IPS-15b (cell line): ENCODE measurements around the gene TNNT1.
A peak's percentile ranks its signal among the peaks of the same experiment; 100 is the strongest.

Experiments
- H3K27me3 ChIP-seq: one replicate; pipeline ENCODE4 v1.6.1; 2013; ENCODE audit warnings: low read length; ENCODE audit not compliant: control insufficient read depth, insufficient read depth
- H3K36me3 ChIP-seq: one replicate; pipeline ENCODE4 v1.6.1; 2013; ENCODE audit warnings: low read length; ENCODE audit not compliant: control insufficient read depth, insufficient read depth
- H3K4me1 ChIP-seq: one replicate; pipeline ENCODE4 v1.6.1; 2013; ENCODE audit warnings: mild to moderate bottlenecking, low read length; ENCODE audit not compliant: control insufficient read depth, insufficient read depth
- H3K4me3 ChIP-seq: one replicate; pipeline ENCODE4 v1.5.1; 2013; ENCODE audit warnings: low read depth, low read length
- H3K9ac ChIP-seq: one replicate; pipeline ENCODE4 v1.6.1; 2013; ENCODE audit warnings: low read depth, mild to moderate bottlenecking, low read length
- H3K9me3 ChIP-seq: one replicate; pipeline ENCODE4 v1.6.1; 2013; ENCODE audit warnings: mild to moderate bottlenecking, low read length; ENCODE audit not compliant: control insufficient read depth, insufficient read depth

TNNT1 gene

GRCh38 chr19:55089342-55089944 lies 59.6 kb downstream of the TNNT1 start:
- H3K9ac ChIP-seq, result no peak overlapping the region
- no peak overlapping the region for H3K4me3 ChIP-seq
- peaks cover 11% of the 10 kb centered on the region for H3K36me3 ChIP-seq

GRCh38 chr19:55088543-55089341 lies 60.3 kb downstream of the TNNT1 start:
- Histone ChIP-seq H3K9me3 (no peaks in the 10 kb centered on the region), H3K27me3 (peaks cover 24% of the 10 kb centered on the region), H3K4me1 (peaks cover 7% of the 10 kb centered on the region), H3K9ac (no peak overlapping the region), H3K4me3 (no peak overlapping the region), H3K36me3 (peaks cover 11% of the 10 kb centered on the region)

More at GRCh38 chr19:55089342-55089944, 59.6 kb downstream of the TNNT1 start:
- Histone ChIP-seq H3K4me1 (peaks cover 7% of the 10 kb centered on the region), H3K9me3 (no peaks in the 10 kb centered on the region), H3K27me3 (peaks cover 19% of the 10 kb centered on the region)

- peak overlapping the region; percentile 67 for H3K4me3 ChIP-seq
- no peaks in the 10 kb centered on the region for H3K9me3 ChIP-seq
- peaks cover 24% of the 10 kb centered on the region for H3K27me3 ChIP-seq
- H3K4me1 ChIP-seq, result peaks cover 7% of the 10 kb centered on the region
- H3K36me3 ChIP-seq, result peaks cover 11% of the 10 kb centered on the region
- H3K9ac ChIP-seq, result no peak overlapping the region
Measured at GRCh38 chr19:55088021-55088451, 61.0 kb downstream of the TNNT1 start.

- Histone ChIP-seq H3K36me3 (peaks cover 11% of the 10 kb centered on the region), H3K9ac (no peak overlapping the region), H3K9me3 (no peaks in the 10 kb centered on the region), H3K4me1 (peaks cover 7% of the 10 kb centered on the region), H3K4me3 (peak overlapping the region; percentile 67), H3K27me3 (peaks cover 24% of the 10 kb centered on the region)
Measured at GRCh38 chr19:55087542-55087901, 61.5 kb downstream of the TNNT1 start.

GRCh38 chr19:55086730-55087541 lies 62.1 kb downstream of the TNNT1 start:
- peak overlapping the region; percentile 67 for H3K4me3 ChIP-seq
- H3K9me3 ChIP-seq, result no peaks in the 10 kb centered on the region
- H3K4me1 ChIP-seq, result peaks cover 7% of the 10 kb centered on the region
- no peak overlapping the region for H3K9ac ChIP-seq
- peaks cover 11% of the 10 kb centered on the region for H3K36me3 ChIP-seq
- H3K27me3 ChIP-seq, result peaks cover 24% of the 10 kb centered on the region

GRCh38 chr19:55085923-55086715 lies 62.9 kb downstream of the TNNT1 start:
- H3K27me3 ChIP-seq, result peaks cover 24% of the 10 kb centered on the region
- H3K36me3 ChIP-seq, result peaks cover 6% of the 10 kb centered on the region
- H3K9me3 ChIP-seq, result no peaks in the 10 kb centered on the region
- H3K4me1 ChIP-seq, result peaks cover 4% of the 10 kb centered on the region
- peak overlapping the region; percentile 67 for H3K4me3 ChIP-seq
- no peak overlapping the region for H3K9ac ChIP-seq

- Histone ChIP-seq H3K4me3 (no peak overlapping the region), H3K27me3 (peaks cover 29% of the 10 kb centered on the region), H3K9me3 (no peaks in the 10 kb centered on the region), H3K4me1 (peaks cover 4% of the 10 kb centered on the region), H3K9ac (no peak overlapping the region), H3K36me3 (no peaks in the 10 kb centered on the region)
Measured at GRCh38 chr19:55084416-55084815, 64.6 kb downstream of the TNNT1 start.

GRCh38 chr19:55083004-55083850 lies 65.8 kb downstream of the TNNT1 start:
- peaks cover 2% of the 10 kb centered on the region for H3K36me3 ChIP-seq
- H3K9ac ChIP-seq, result no peak overlapping the region
- peaks cover 36% of the 10 kb centered on the region for H3K27me3 ChIP-seq
- H3K4me1 ChIP-seq, result peaks cover 2% of the 10 kb centered on the region
- H3K9me3 ChIP-seq, result no peaks in the 10 kb centered on the region
- peak overlapping the region; percentile 33 for H3K4me3 ChIP-seq
